K562 (cell line): ENCODE measurements around the gene RBM17. TPM values are rescaled to one million over a fixed set of nuclear protein-coding genes. Genes with fewer than 3 reads are reported as not detected.

Source experiments
- ATAC-seq: fragments of 200-7000 bp; cut with Tn5 transposase; 3 replicates; pipeline ENCODE4 v1.9.1; 2020; ENCODE audit warnings: moderate library complexity
- BruUV-seq: library from RNA; stranded (reverse); fragments of 400-500 nt; replicated peaks from 2 replicates; lab custom pipeline; 2021; lab: Mats Ljungman, UMichigan
- CTCF ChIA-PET: fragments of 300-600 bp; formaldehyde crosslinking; extraction: SDS; loops from one replicate; lab custom pipeline; 2021; ENCODE audit warnings: low intra/inter-chr PET ratio; lab: Yijun Ruan, JAX
- POLR2A ChIA-PET: fragments of 300-600, 350-650 bp; sonication (Branson Sonifier 250); formaldehyde crosslinking; extraction: SDS; loops from one replicate; lab custom pipeline; 2021; ENCODE audit warnings: antibody characterized with exemption, inconsistent platforms; lab: Yijun Ruan, JAX
- DNase-seq, 4 experiments: peaks; one replicate each; pipeline versions ENCODE4 v3.0.0 to v3.0.0-alpha.2; 2011 to 2018; ENCODE audit warnings: low spot score in 3 of 4, mixed read lengths in 3 of 4; ENCODE audit errors: extremely low read depth in 1 of 4
- FAIRE-seq: peaks from 2 replicates; lab custom pipeline; 2011; peaks lifted over from hg19 to GRCh38; lab: Jason Lieb, UNC
- H2AFZ ChIP-seq: 2 replicates; pipeline ENCODE4 v1.6.0; 2011; ENCODE audit warnings: low read depth, low read length, control low read depth, inconsistent platforms
- H3K27ac ChIP-seq: fragments of 200-600 bp; 3 replicates; pipeline ENCODE4 v1.8.0; 2011; ENCODE audit warnings: low read depth, mild to moderate bottlenecking, control low read depth, inconsistent platforms, low read length, moderate library complexity, mixed read lengths; ENCODE audit errors: extremely low read depth
- H3K27me3 ChIP-seq, 2 experiments: fragments of 300-600 bp in 1 of 2; 2 replicates in 1 of 2; 3 replicates in 1 of 2; pipeline versions ENCODE4 v1.6.0 to v1.8.0; 2011; ENCODE audit warnings: inconsistent platforms in 2 of 2, low read length in 2 of 2, mild to moderate bottlenecking in 1 of 2, mixed read lengths in 1 of 2, moderate library complexity in 1 of 2; ENCODE audit not compliant: control insufficient read depth in 2 of 2, insufficient read depth in 2 of 2
- H3K36me3 ChIP-seq: fragments of 300-600 bp; 3 replicates; pipeline ENCODE4 v1.8.0; 2011; ENCODE audit warnings: mild to moderate bottlenecking, low read length, inconsistent platforms; ENCODE audit not compliant: control insufficient read depth, insufficient read depth
- H3K4me1 ChIP-seq, 2 experiments: fragments of 200-600 bp in 1 of 2; replicated peaks in 1 of 2; 2 replicates in 1 of 2; 3 replicates in 1 of 2; pipeline versions ENCODE4 v1.5.1 to v1.8.0; 2011; ENCODE audit warnings: inconsistent platforms in 2 of 2, low read length in 2 of 2, mild to moderate bottlenecking in 1 of 2, mixed read lengths in 1 of 2, moderate library complexity in 1 of 2; ENCODE audit not compliant: control insufficient read depth in 2 of 2, insufficient read depth in 2 of 2
- H3K4me2 ChIP-seq: 2 replicates; pipeline ENCODE4 v1.6.1; 2011; ENCODE audit warnings: low read length, control low read depth, inconsistent platforms, mixed read lengths; ENCODE audit not compliant: insufficient read depth
- H3K4me3 ChIP-seq: fragments of 200-600 bp; sonication (generic), shearing (Covaris generic); 2 replicates; pipeline ENCODE4 v1.5.1; 2016; ENCODE audit warnings: control low read depth, inconsistent platforms
- H3K79me2 ChIP-seq: fragments of 200-600 bp; 3 replicates; pipeline ENCODE4 v1.8.0; 2011; ENCODE audit warnings: low read length, inconsistent platforms; ENCODE audit not compliant: control insufficient read depth, insufficient read depth
- H3K9ac ChIP-seq, 2 experiments: 2 replicates each; pipeline versions ENCODE4 v1.6.0 to v1.6.1; 2011; ENCODE audit warnings: low read depth in 2 of 2, low read length in 2 of 2, control low read depth in 1 of 2, inconsistent platforms in 1 of 2, mild to moderate bottlenecking in 1 of 2, mixed read lengths in 1 of 2; ENCODE audit not compliant: insufficient read depth in 1 of 2
- H3K9me1 ChIP-seq: one replicate; pipeline ENCODE4 v1.6.0; 2011; ENCODE audit warnings: inconsistent platforms, mild to moderate bottlenecking, low read length, moderate library complexity; ENCODE audit not compliant: control insufficient read depth, insufficient read depth
- H3K9me3 ChIP-seq: replicated peaks from 2 replicates; pipeline ENCODE4 v1.5.1; 2011; ENCODE audit warnings: low read depth, low read length, inconsistent platforms; ENCODE audit not compliant: control insufficient read depth, insufficient read depth
- H4K20me1 ChIP-seq: replicated peaks from 2 replicates; pipeline ENCODE4 v1.6.1; 2011; ENCODE audit warnings: low read length, inconsistent platforms, mixed read lengths; ENCODE audit not compliant: control insufficient read depth, insufficient read depth
- CHCHD3 ChIP-seq: fragments of 250-450 bp; sonication (Bioruptor Pico); IDR thresholded peaks from 2 replicates; pipeline ENCODE4 v2.1.2; 2022; ENCODE audit warnings: mild to moderate bottlenecking
- EGR1 ChIP-seq: fragments of 450-650 bp; conservative IDR thresholded peaks from 2 replicates; pipeline ENCODE4 v1.6.1; 2017; ENCODE audit warnings: mild to moderate bottlenecking
- ETV5 ChIP-seq: sonication (generic); formaldehyde crosslinking; IDR thresholded peaks from 2 replicates; pipeline ENCODE4 v1.4.0; 2020; ENCODE audit warnings: low read depth, mild to moderate bottlenecking, missing genetic modification reagents
- KDM1A ChIP-seq, 2 experiments: fragments of 450-650 bp; IDR thresholded peaks; 2 replicates each; pipeline ENCODE4 v1.6.1; 2016; ENCODE audit warnings: mild to moderate bottlenecking in 2 of 2
- MAFG ChIP-seq: fragments of 450-650 bp; conservative IDR thresholded peaks from 2 replicates; pipeline ENCODE4 v1.6.1; 2016; ENCODE audit warnings: missing genetic modification characterization, missing compliant biosample characterization
- MEIS2 ChIP-seq: fragments of 450-650 bp; IDR thresholded peaks from 2 replicates; pipeline ENCODE4 v1.6.1; 2014; ENCODE audit warnings: mild to moderate bottlenecking; ENCODE audit not compliant: partially characterized antibody
- RBBP5 ChIP-seq: fragments of 200-600 bp; sonication (generic); IDR thresholded peaks from 2 replicates; pipeline ENCODE4 v1.6.1; 2012; ENCODE audit warnings: borderline replicate concordance, mild to moderate bottlenecking, low read length, control low read depth, inconsistent platforms; ENCODE audit not compliant: insufficient read depth, poor library complexity, severe bottlenecking
- RCOR1 ChIP-seq, 2 experiments: IDR thresholded peaks; 2 replicates each; pipeline ENCODE4 v1.6.1; 2012; ENCODE audit warnings: low read depth in 2 of 2, low read length in 2 of 2, borderline replicate concordance in 1 of 2, improper control_type of control experiment in 1 of 2
- WGBS: fragments of 100-300 bp; shearing (Covaris generic); methylation state at CpG from one replicate; pipeline ENCODE4 v1.1.6; 2016; ENCODE audit warnings: low coverage, mixed read lengths; ENCODE audit not compliant: insufficient coverage; ENCODE audit errors: missing lambda C conversion rate; 5-methylcytosine and 5-hydroxymethylcytosine counted together
- in situ Hi-C: fragments of 300-500 bp; cut with MboI; formaldehyde crosslinking; loops from 4 replicates; pipeline ENCODE4 v1.15.0; 2018; ENCODE audit warnings: inconsistent platforms, mixed read lengths
- intact Hi-C: fragments of 100-400 bp; cut with micrococcal nuclease; formaldehyde crosslinking; loops from 2 replicates; pipeline ENCODE4 v1.14.2; 2022
- polyA plus RNA-seq, 8 experiments: library from polyadenylated mRNA; depleted of rRNA in 4 of 8; stranded (reverse) in 5 of 8; unstranded in 3 of 8; fragments of >200 nt; fragmentation: Nextera tagmentation in 2 of 8; fragmentation: Illumina TruSeq in 1 of 8; extraction: Ambion mirVana in 2 of 8; extraction: Trizol in 1 of 8; gene quantifications; 2 replicates each; pipeline versions ENCODE4 v1.2.1 to v1.2.3, GENCODE V29; 2011 to 2014; ENCODE audit warnings: inconsistent platforms in 1 of 8, missing spikeins in 1 of 8
- total RNA-seq, 7 experiments: library from RNA; depleted of rRNA in 6 of 7; stranded (reverse); fragments of >200 nt in 6 of 7; fragmentation: Illumina TruSeq in 2 of 7; extraction: Trizol in 2 of 7; gene quantifications; 2 replicates each; pipeline versions ENCODE4 v1.2.1 to v1.2.3, GENCODE V29; 2011 to 2021; ENCODE audit warnings: low replicate concordance in 1 of 7
- TF ChIP-seq, protein P1 (sequence below): fragments of 450-650 bp; IDR thresholded peaks from 2 replicates; pipeline ENCODE4 v1.6.1; 2016
- TF ChIP-seq, protein P2 (sequence below): sonication (generic); IDR thresholded peaks from 2 replicates; pipeline ENCODE4 v1.6.1; 2016
- TF ChIP-seq, protein P3 (sequence below), 2 experiments: IDR thresholded peaks in 1 of 2; conservative IDR thresholded peaks in 1 of 2; 2 replicates each; pipeline ENCODE4 v1.6.1; 2016; ENCODE audit warnings: low read depth in 2 of 2, mild to moderate bottlenecking in 1 of 2, missing compliant biosample characterization in 1 of 2, missing genetic modification characterization in 1 of 2, moderate library complexity in 1 of 2

Gene RBM17
- total and polyA plus RNA-seq, 9 of the 15 experiments (the other 6 are each of a cell fraction or from before 2014, with no cell fraction given): 23.6 to 217 (median 124) TPM

DNA sequence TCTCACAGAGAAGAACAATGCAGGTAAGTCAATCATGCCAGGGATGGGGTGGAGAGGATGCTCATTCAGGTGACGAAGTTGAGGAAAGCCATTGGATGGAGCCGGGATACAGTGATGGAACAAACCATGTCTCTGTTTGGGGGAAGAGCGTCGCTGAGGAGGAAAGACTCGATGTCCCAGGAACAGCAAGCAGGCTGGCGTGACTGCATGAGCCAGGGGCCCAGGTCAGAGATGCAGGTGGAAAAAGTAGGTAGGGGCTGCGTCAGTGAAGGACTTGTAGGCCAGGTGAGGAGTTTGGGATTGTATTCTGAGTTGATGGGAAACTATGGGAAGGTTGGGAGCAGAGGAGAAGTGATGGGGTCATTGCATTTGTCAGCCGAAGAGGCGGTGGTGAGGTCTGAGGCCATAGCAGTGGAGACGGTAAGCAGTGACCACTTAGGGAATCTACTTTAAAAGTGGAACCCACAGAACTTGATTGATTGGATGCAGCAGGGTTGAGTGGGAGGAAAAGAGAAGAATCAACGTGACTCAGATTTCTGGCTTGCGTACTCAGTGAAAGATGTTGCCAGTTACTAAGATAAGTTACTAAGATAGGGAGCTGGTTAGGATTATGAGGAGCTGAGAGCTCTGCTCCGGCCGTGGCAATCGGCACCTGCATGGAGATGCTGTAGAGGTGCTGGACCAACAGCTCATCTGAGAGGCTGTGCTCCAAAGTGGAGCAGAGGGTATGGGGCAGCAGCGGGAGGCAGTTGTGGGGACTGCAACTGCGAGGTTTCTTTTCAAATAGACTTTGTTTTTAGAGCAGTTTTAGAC lies 14.1 kb upstream of the RBM17 start:
- WGBS: 3% methylated on average over 17 of the region's 17 CpGs
- 0 out of 2 replicates have a peak, but pooled peaks cover 4% of the 10 kb centered on the region for H4K20me1 ChIP-seq
- BruUV-seq: no TSS peak
- no peak overlapping the region for H3K27ac ChIP-seq
- DNase-seq (no peak), FAIRE-seq (no peak), ATAC-seq (peak; percentile 39)
- CTCF ChIA-PET: no interaction called here
- H3K9me1 ChIP-seq: no peaks in the 10 kb centered on the region
- POLR2A ChIA-PET: interaction anchor here (0.5 to 1.5 kb wide), 2 partner anchors 9 to 160 kb away, joined by 3 to 4 read pairs; no protein-coding TSS in a partner anchor
- H3K9me3 ChIP-seq: no peaks in the 10 kb centered on the region
- H3K4me1 ChIP-seq: 0 out of 5 replicates have a peak, but pooled peaks cover 0 to 4% of the 10 kb centered on the region in 2 experiments
- no peak overlapping the region for H3K4me3 ChIP-seq
- H3K36me3 ChIP-seq: no peaks in the 10 kb centered on the region
- no peaks in the 10 kb centered on the region for H3K79me2 ChIP-seq
- H3K27me3 ChIP-seq: peaks cover 53 to 65% of the 10 kb centered on the region in 2 experiments
- no peak overlapping the region for H3K4me2 ChIP-seq
- no peak overlapping the region for H3K9ac ChIP-seq
- H2AFZ ChIP-seq: no peak overlapping the region
- in situ Hi-C loops (no loop called here), intact Hi-C loops (no loop called here)
- peak; percentile 60 for TF ChIP-seq EGR1
- TF ChIP-seq MEIS2: peak; percentile 67
- TF ChIP-seq, protein P1, sequence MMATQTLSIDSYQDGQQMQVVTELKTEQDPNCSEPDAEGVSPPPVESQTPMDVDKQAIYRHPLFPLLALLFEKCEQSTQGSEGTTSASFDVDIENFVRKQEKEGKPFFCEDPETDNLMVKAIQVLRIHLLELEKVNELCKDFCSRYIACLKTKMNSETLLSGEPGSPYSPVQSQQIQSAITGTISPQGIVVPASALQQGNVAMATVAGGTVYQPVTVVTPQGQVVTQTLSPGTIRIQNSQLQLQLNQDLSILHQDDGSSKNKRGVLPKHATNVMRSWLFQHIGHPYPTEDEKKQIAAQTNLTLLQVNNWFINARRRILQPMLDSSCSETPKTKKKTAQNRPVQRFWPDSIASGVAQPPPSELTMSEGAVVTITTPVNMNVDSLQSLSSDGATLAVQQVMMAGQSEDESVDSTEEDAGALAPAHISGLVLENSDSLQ: peak; percentile 60
- TF ChIP-seq KDM1A (IDR thresholded peaks at IDR 0.05): peak in 1 of 2 experiments; percentile 31; a peak in 1 of 4 replicates
- TF ChIP-seq MAFG (tag): 0 out of 2 replicates have a peak, but pooled peaks have one; percentile 15
- 0 out of 2 replicates have a peak, but pooled peaks have one; percentile 36 for TF ChIP-seq ETV5 (CRISPR knock-in tag)
- TF ChIP-seq RCOR1 (IDR thresholded peaks at IDR 0.05; ENCODE audit: borderline replicate concordance in 1 of 2, low read depth in 2 of 2, low read length in 2 of 2): peak in 1 of 2 experiments; percentile 82; a peak in 2 of 4 replicates
- TF ChIP-seq, protein P2, sequence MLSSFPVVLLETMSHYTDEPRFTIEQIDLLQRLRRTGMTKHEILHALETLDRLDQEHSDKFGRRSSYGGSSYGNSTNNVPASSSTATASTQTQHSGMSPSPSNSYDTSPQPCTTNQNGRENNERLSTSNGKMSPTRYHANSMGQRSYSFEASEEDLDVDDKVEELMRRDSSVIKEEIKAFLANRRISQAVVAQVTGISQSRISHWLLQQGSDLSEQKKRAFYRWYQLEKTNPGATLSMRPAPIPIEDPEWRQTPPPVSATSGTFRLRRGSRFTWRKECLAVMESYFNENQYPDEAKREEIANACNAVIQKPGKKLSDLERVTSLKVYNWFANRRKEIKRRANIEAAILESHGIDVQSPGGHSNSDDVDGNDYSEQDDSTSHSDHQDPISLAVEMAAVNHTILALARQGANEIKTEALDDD: peak; percentile 85
- TF ChIP-seq CHCHD3 (CRISPR knock-in tag): no peak
- no peak for TF ChIP-seq RBBP5
- TF ChIP-seq, protein P3, sequence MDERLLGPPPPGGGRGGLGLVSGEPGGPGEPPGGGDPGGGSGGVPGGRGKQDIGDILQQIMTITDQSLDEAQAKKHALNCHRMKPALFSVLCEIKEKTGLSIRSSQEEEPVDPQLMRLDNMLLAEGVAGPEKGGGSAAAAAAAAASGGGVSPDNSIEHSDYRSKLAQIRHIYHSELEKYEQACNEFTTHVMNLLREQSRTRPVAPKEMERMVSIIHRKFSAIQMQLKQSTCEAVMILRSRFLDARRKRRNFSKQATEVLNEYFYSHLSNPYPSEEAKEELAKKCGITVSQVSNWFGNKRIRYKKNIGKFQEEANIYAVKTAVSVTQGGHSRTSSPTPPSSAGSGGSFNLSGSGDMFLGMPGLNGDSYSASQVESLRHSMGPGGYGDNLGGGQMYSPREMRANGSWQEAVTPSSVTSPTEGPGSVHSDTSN (CRISPR knock-in tag; IDR thresholded peaks at IDR 0.05; ENCODE audit: low read depth): no peak
- TF ChIP-seq, protein P3 (tag; conservative IDR thresholded peaks at IDR 0.05; ENCODE audit: low read depth): peak; percentile 57
